Measurements from ENCODE around the gene KSR2. TPM values are rescaled to one million over a fixed set of nuclear protein-coding genes. Genes with fewer than 3 reads are reported as not detected.

KSR2 gene
- total and polyA plus RNA-seq, 3 experiments from 2014 or later, result 0.07 to 0.11 TPM; not detected in 1

DNA sequence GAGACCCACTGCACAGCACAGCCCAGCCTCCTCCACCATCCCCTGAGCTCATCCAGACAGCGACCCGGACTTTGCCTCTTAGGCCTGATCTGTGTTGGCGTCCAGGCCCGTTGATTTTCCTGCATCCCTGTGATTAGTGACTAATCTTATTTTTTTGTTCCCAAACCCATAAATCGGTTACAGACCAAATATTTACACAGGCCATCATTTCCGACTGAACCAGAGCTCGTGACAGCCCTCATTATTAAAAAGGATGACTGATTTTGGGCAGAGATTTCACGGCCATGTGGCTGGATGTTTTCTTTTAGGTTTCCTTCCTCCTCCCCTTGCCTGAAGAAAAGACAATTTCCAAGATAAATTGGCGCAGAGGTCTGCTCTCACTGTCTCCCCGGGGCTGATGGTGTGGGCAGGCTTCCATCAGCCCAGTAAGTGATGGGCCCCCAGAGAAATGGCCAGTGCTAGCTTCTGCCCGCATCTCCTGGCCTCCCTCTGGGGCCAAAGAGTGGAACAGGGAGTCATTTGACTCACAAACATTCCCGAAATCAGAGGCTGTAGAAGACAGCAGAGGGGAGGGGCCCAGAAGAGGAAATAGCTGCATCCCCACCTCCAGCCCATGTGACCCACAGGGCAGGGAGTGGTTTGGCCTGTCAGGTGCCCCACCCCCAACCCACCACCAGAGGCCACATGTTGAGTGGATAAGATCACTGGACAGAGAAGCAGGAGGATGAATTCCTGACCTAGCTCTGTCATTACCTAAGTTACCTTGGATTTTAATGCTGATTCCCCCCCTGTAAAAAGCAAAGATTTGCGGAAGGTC lies 283.5 kb downstream of the KSR2 start:
- Mint-ChIP-seq H3K27ac (no peak overlapping the region), H3K4me1 (no peaks in the 10 kb centered on the region), H3K27me3 (peaks cover 6 to 7% of the 10 kb centered on the region in 2 donors), H3K36me3 (no peaks in the 10 kb centered on the region), H3K9me3 (peaks cover 0 to 11% (median 6%) of the 10 kb centered on the region in 5 donors), H3K4me3 (no peak overlapping the region)
- Histone ChIP-seq H3K4me1 (ENCODE audit: insufficient read depth, low read length) (no peaks in the 10 kb centered on the region), H3K9me3 (ENCODE audit: low read length) (no peaks in the 10 kb centered on the region), H3K27ac (ENCODE audit: low read depth, low read length) (no peak overlapping the region), H3K36me3 (ENCODE audit: insufficient read depth, low read length) (no peaks in the 10 kb centered on the region), H3K4me3 (ENCODE audit: low read length) (no peak overlapping the region), H3K27me3 (ENCODE audit: insufficient read depth, low read length, poor library complexity, severe bottlenecking) (no peaks in the 10 kb centered on the region)
- POLR2A ChIA-PET, result no interaction called here
- CTCF ChIA-PET, result no interaction called here
- no peak for DNase-seq

DNA sequence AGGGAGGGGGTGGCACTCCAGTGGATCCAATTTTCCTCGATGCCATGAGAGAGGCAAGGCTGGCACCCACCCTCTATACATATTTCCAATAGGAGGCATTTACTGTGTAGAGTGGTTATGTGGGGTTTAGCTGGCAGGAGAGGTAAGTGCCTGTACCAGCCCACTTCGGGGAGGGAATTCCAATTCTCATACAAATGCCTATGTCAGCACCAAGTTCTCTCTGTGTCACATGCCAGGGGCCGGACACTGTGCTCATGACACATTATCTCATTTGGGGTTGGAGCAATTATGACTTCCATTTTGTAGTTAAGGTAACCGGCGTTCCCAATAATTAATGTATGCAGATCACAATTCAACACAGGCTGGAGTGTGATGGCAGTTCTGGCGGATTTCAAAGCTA lies 284.3 kb downstream of the KSR2 start:
- no peaks in the 10 kb centered on the region for H3K36me3 ChIP-seq (ENCODE audit: insufficient read depth, low read length)
- H3K4me1 Mint-ChIP-seq, result no peaks in the 10 kb centered on the region
- no peaks in the 10 kb centered on the region for H3K36me3 Mint-ChIP-seq
- H3K9me3 Mint-ChIP-seq, result peaks cover 0 to 9% (median 3%) of the 10 kb centered on the region in 5 donors
- no peak for DNase-seq
- no peak overlapping the region for H3K27ac Mint-ChIP-seq
- H3K27me3 ChIP-seq (ENCODE audit: insufficient read depth, low read length, poor library complexity, severe bottlenecking), result no peaks in the 10 kb centered on the region
- H3K27me3 Mint-ChIP-seq, result peaks cover 6 to 7% of the 10 kb centered on the region in 2 donors
- no peak overlapping the region for H3K27ac ChIP-seq (ENCODE audit: low read depth, low read length)
- H3K4me3 ChIP-seq (ENCODE audit: low read length), result no peak overlapping the region
- no peaks in the 10 kb centered on the region for H3K4me1 ChIP-seq (ENCODE audit: insufficient read depth, low read length)
- H3K4me3 Mint-ChIP-seq, result no peak overlapping the region
- ChIA-PET POLR2A (no interaction called here), CTCF (no interaction called here)
- H3K9me3 ChIP-seq (ENCODE audit: low read length), result no peaks in the 10 kb centered on the region

DNA sequence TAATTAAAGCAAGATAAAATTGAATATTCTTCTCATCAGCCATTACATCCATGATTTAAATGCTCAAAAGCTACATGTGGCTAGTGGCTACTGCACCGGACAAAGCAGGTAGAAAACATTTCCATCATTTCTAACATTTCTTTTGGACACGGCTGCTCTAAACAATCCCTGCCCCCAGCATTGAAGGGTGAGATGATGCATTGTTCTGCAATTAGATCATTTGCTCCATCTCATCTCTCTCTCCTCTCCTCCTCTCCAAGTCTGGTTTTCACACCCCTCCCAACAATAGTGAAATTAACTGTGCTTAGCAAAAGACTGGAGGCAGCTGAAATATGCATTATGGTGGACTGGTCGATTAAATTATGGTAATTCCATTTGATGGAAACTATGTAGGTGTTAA lies 288.5 kb downstream of the KSR2 start:
- POLR2A ChIA-PET, result no interaction called here
- Histone ChIP-seq H3K4me3 (ENCODE audit: low read length) (no peak overlapping the region), H3K9me3 (ENCODE audit: low read length) (no peaks in the 10 kb centered on the region), H3K36me3 (ENCODE audit: insufficient read depth, low read length) (no peaks in the 10 kb centered on the region), H3K4me1 (ENCODE audit: insufficient read depth, low read length) (no peaks in the 10 kb centered on the region), H3K27ac (ENCODE audit: low read depth, low read length) (no peak overlapping the region), H3K27me3 (ENCODE audit: insufficient read depth, low read length, poor library complexity, severe bottlenecking) (no peaks in the 10 kb centered on the region)
- Mint-ChIP-seq H3K27ac (no peak overlapping the region), H3K36me3 (peaks cover 0 to 2% (median 0%) of the 10 kb centered on the region in 3 donors), H3K4me3 (no peak overlapping the region), H3K4me1 (no peaks in the 10 kb centered on the region), H3K27me3 (peaks cover 0 to 5% of the 10 kb centered on the region in 2 donors), H3K9me3 (peaks cover 0 to 3% (median 2%) of the 10 kb centered on the region in 5 donors)
- DNase-seq, result no peak
- CTCF ChIA-PET, result no interaction called here

DNA sequence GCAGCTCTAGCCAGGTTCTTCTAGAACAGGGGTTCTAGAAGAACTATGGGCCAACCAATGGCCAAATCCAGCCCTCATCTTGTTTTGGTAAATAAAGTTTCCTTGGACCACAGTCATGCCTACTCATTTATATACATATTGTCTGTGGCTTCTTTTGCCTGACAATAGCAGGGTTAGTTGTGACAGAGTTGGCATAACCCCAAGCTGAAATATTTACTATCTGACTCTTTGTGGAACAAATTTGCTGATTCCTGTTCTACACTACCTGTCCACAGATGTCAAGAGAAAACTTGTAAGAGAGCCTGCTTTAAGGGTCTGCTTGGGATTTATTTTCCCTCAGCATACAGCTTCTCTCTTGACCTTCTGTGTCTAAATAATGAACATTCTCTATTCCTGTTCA lies 289.0 kb downstream of the KSR2 start:
- no peak overlapping the region for H3K4me3 Mint-ChIP-seq
- DNase-seq, result no peak
- peaks cover 0 to 2% of the 10 kb centered on the region in 2 donors for H3K27me3 Mint-ChIP-seq
- Histone ChIP-seq H3K27ac (ENCODE audit: low read depth, low read length) (no peak overlapping the region), H3K36me3 (ENCODE audit: insufficient read depth, low read length) (no peaks in the 10 kb centered on the region), H3K9me3 (ENCODE audit: low read length) (no peaks in the 10 kb centered on the region), H3K4me1 (ENCODE audit: insufficient read depth, low read length) (no peaks in the 10 kb centered on the region), H3K27me3 (ENCODE audit: insufficient read depth, low read length, poor library complexity, severe bottlenecking) (no peaks in the 10 kb centered on the region), H3K4me3 (ENCODE audit: low read length) (no peak overlapping the region)
- H3K4me1 Mint-ChIP-seq, result no peaks in the 10 kb centered on the region
- CTCF ChIA-PET, result no interaction called here
- peaks cover 0 to 2% (median 0%) of the 10 kb centered on the region in 3 donors for H3K36me3 Mint-ChIP-seq
- POLR2A ChIA-PET, result no interaction called here
- no peak overlapping the region for H3K27ac Mint-ChIP-seq
- H3K9me3 Mint-ChIP-seq, result peaks cover 0 to 3% (median 2%) of the 10 kb centered on the region in 5 donors

DNA sequence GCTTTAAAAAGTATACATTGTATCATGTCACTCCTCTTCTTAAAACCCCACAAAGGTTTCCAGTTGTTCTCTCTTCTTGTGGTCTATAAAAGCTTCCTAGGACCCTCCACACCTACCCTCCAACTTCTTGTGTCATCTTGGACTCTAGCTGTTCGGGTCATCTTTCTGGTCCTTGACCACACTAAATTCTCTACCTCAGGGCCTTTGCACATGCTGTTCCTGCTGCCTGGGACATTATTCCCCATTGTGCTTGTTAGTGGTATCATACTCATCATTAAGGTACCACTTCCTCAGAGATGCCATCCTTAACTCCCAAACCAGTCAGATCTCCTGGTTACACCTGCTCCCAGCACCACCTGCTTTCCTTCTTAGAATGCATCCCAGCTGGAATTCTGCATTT lies 294.0 kb downstream of the KSR2 start:
- no peak overlapping the region for H3K27ac ChIP-seq (ENCODE audit: low read depth, low read length)
- H3K9me3 Mint-ChIP-seq, result peaks cover 0 to 6% (median 2%) of the 10 kb centered on the region in 5 donors
- no peaks in the 10 kb centered on the region for H3K9me3 ChIP-seq (ENCODE audit: low read length)
- H3K4me1 ChIP-seq (ENCODE audit: insufficient read depth, low read length), result no peaks in the 10 kb centered on the region
- H3K27me3 ChIP-seq (ENCODE audit: insufficient read depth, low read length, poor library complexity, severe bottlenecking), result no peaks in the 10 kb centered on the region
- peaks cover 0 to 2% (median 0%) of the 10 kb centered on the region in 3 donors for H3K36me3 Mint-ChIP-seq
- ChIA-PET CTCF (no interaction called here), POLR2A (no interaction called here)
- H3K4me3 Mint-ChIP-seq, result no peak overlapping the region
- H3K4me3 ChIP-seq (ENCODE audit: low read length), result no peak overlapping the region
- H3K4me1 Mint-ChIP-seq, result no peaks in the 10 kb centered on the region
- no peak overlapping the region for H3K27ac Mint-ChIP-seq
- peaks cover 0 to 3% of the 10 kb centered on the region in 2 donors for H3K27me3 Mint-ChIP-seq
- DNase-seq, result no peak
- no peaks in the 10 kb centered on the region for H3K36me3 ChIP-seq (ENCODE audit: insufficient read depth, low read length)

DNA sequence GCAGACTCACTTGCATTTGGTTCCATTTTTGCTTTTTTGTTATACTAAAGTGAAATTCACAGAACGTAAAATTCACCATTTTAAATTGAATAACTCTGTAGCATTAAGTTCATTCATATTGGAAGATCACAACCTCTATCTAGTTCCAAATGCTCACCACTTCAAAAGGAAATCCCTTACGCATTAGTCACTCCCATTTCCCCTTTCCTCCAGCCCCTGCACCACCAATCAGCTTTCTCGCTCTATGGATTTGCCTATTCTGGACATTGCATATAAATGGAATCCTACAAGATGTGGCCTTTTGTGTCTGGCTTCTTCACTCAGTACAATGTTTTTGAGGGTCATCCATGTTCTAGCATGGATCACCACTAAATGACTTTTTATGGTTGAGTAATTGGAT lies 294.5 kb downstream of the KSR2 start:
- H3K9me3 Mint-ChIP-seq, result peaks cover 0 to 6% (median 2%) of the 10 kb centered on the region in 5 donors
- H3K36me3 ChIP-seq (ENCODE audit: insufficient read depth, low read length), result no peaks in the 10 kb centered on the region

DNA sequence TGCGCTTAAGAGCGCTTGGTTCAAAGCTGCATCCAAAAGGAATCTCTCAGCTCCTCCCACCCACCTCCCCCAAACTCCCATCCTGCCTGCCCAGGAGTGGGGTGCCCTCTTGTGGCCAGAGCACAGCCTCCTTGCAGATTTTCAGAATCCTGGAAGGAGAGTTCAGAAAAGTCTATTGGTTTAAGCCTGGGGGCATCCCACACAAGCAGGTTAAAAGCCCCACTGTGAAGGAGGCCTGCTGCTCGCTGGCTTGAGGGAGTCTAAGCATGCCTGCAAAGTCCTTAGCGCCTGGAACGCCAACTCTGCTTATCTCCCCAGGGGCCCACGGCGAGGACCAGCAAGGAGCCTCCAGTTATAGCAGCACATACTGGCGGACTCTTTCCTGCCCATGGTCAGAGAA lies 297.1 kb downstream of the KSR2 start:
- Mint-ChIP-seq H3K27ac (no peak overlapping the region), H3K9me3 (peaks cover 0 to 6% (median 0%) of the 10 kb centered on the region in 5 donors), H3K27me3 (peaks cover 3 to 5% of the 10 kb centered on the region in 2 donors), H3K4me3 (no peak overlapping the region), H3K4me1 (no peaks in the 10 kb centered on the region), H3K36me3 (no peaks in the 10 kb centered on the region)
- H3K9me3 ChIP-seq (ENCODE audit: low read length), result no peaks in the 10 kb centered on the region
- H3K4me3 ChIP-seq (ENCODE audit: low read length), result no peak overlapping the region
- ChIA-PET POLR2A (no interaction called here), CTCF (no interaction called here)
- no peaks in the 10 kb centered on the region for H3K4me1 ChIP-seq (ENCODE audit: insufficient read depth, low read length)
- no peak for DNase-seq
- no peak overlapping the region for H3K27ac ChIP-seq (ENCODE audit: low read depth, low read length)
- H3K36me3 ChIP-seq (ENCODE audit: insufficient read depth, low read length), result no peaks in the 10 kb centered on the region
- no peaks in the 10 kb centered on the region for H3K27me3 ChIP-seq (ENCODE audit: insufficient read depth, low read length, poor library complexity, severe bottlenecking)

More for the DNA sequence above, 294.5 kb downstream of the KSR2 start:
- no peak overlapping the region for H3K4me3 Mint-ChIP-seq
- H3K4me1 Mint-ChIP-seq, result no peaks in the 10 kb centered on the region
- no peak overlapping the region for H3K4me3 ChIP-seq (ENCODE audit: low read length)
- no peaks in the 10 kb centered on the region for H3K4me1 ChIP-seq (ENCODE audit: insufficient read depth, low read length)
- no peak overlapping the region for H3K27ac Mint-ChIP-seq
- ChIA-PET POLR2A (no interaction called here), CTCF (no interaction called here)
- H3K27me3 ChIP-seq (ENCODE audit: insufficient read depth, low read length, poor library complexity, severe bottlenecking), result no peaks in the 10 kb centered on the region
- H3K27me3 Mint-ChIP-seq, result peaks cover 0 to 3% of the 10 kb centered on the region in 2 donors
- peaks cover 0 to 2% (median 0%) of the 10 kb centered on the region in 3 donors for H3K36me3 Mint-ChIP-seq
- no peak overlapping the region for H3K27ac ChIP-seq (ENCODE audit: low read depth, low read length)
- no peaks in the 10 kb centered on the region for H3K9me3 ChIP-seq (ENCODE audit: low read length)
- DNase-seq, result no peak

DNA sequence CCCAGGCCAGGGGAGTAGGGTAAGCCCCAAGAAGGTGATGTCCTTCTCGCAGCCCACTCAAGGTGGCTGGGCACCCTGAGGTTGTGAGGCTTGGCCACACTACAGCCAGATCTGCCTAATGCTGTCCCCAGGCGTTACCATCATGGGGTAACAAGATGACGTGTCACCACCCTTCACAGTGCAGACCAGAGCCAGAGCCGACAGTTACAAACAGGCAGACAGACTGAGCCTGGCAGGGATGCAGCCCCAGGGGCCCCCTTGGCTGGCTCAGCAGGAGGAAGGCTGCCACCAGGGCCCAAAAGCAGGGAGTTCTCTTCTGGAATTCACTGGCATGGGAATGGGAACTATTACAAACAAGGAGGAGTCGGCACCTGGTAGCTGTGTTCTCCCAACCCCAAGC lies 304.6 kb downstream of the KSR2 start:
- no peak overlapping the region for H3K27ac Mint-ChIP-seq
- no peak for DNase-seq
- Histone ChIP-seq H3K27me3 (ENCODE audit: insufficient read depth, low read length, poor library complexity, severe bottlenecking) (no peaks in the 10 kb centered on the region), H3K27ac (ENCODE audit: low read depth, low read length) (no peak overlapping the region), H3K9me3 (ENCODE audit: low read length) (no peaks in the 10 kb centered on the region), H3K36me3 (ENCODE audit: insufficient read depth, low read length) (no peaks in the 10 kb centered on the region), H3K4me1 (ENCODE audit: insufficient read depth, low read length) (no peaks in the 10 kb centered on the region), H3K4me3 (ENCODE audit: low read length) (no peak overlapping the region)
- no peaks in the 10 kb centered on the region for H3K9me3 Mint-ChIP-seq
- ChIA-PET CTCF (no interaction called here), POLR2A (no interaction called here)
- no peak overlapping the region for H3K4me3 Mint-ChIP-seq
- H3K4me1 Mint-ChIP-seq, result no peaks in the 10 kb centered on the region
- no peaks in the 10 kb centered on the region for H3K36me3 Mint-ChIP-seq
- H3K27me3 Mint-ChIP-seq, result peaks cover 2 to 7% of the 10 kb centered on the region in 2 donors

All from CD8-positive, alpha-beta memory T cell (primary cell).